GM19467 (cell line): Measurements from ENCODE around the gene OR51B5.
"Not testable (repeated sequence)": the region's sequence is repeated elsewhere in the genome, so short reads cannot be mapped to it uniquely, and the experiment has no call there.

ENCODE experiments used
- ATAC-seq: cut with Tn5 transposase; IDR thresholded peaks from one replicate; pipeline ENCODE4 v1.9.1; 2021; ENCODE audit warnings: mild to moderate bottlenecking, moderate library complexity; ENCODE audit not compliant: unreplicated experiment

Gene OR51B5

GRCh38 chr11:5343474-5344335 is at the start of gene OR51B5:
OR51B5 (minus strand) TSS chr11:5343524; CDS start chr11:5343524, 0 bp downstream.
- no peak for ATAC-seq

- no peak for ATAC-seq
These were observed 46.9 kb upstream of the OR51B5 start for GRCh38 chr11:5390210-5390609.

GRCh38 chr11:5384335-5384734 is 41.0 kb upstream of the OR51B5 start:
- ATAC-seq: no peak

- ATAC-seq: no peak
These were observed 40.3 kb upstream of the OR51B5 start, which contains the start of gene OR51M1 for GRCh38 chr11:5383576-5383975. OR51M1 (plus strand) TSS chr11:5383812; CDS start chr11:5389399, 5,587 bp downstream.

- ATAC-seq: peak; percentile 83
These were observed 37.5 kb upstream of the OR51B5 start for GRCh38 chr11:5380740-5381342.

GRCh38 chr11:5369789-5370188 is 26.5 kb upstream of the OR51B5 start:
- peak; percentile 59 for ATAC-seq

GRCh38 chr11:5368502-5369043 is 25.2 kb upstream of the OR51B5 start:
- no peak for ATAC-seq

- ATAC-seq: no peak
These were observed 24.2 kb upstream of the OR51B5 start for GRCh38 chr11:5367448-5368074.

GRCh38 chr11:5366856-5367255 is 23.5 kb upstream of the OR51B5 start:
- no peak for ATAC-seq

- not testable (repeated sequence) for ATAC-seq
These were observed 23.0 kb upstream of the OR51B5 start for GRCh38 chr11:5366365-5366764.

GRCh38 chr11:5364214-5364613 is 20.9 kb upstream of the OR51B5 start:
- no peak for ATAC-seq

GRCh38 chr11:5363679-5364078 is 20.4 kb upstream of the OR51B5 start:
- no peak for ATAC-seq

GRCh38 chr11:5362017-5362625 is 18.8 kb upstream of the OR51B5 start:
- ATAC-seq: no peak

- not testable (repeated sequence) for ATAC-seq
These were observed 12.7 kb upstream of the OR51B5 start for GRCh38 chr11:5356031-5356430.

GRCh38 chr11:5351208-5351607 is 7.9 kb upstream of the OR51B5 start, which contains the start of gene OR51B6:
OR51B6 (plus strand) TSS chr11:5351508; CDS start chr11:5351508, 0 bp downstream.
- ATAC-seq: no peak

- no peak for ATAC-seq
These were observed 6.2 kb upstream of the OR51B5 start for GRCh38 chr11:5349550-5349949.

GRCh38 chr11:5348551-5349194 is 5.3 kb upstream of the OR51B5 start:
- no peak for ATAC-seq

GRCh38 chr11:5345831-5346230 is 2.5 kb upstream of the OR51B5 start:
- ATAC-seq: no peak

GRCh38 chr11:5339771-5340322 is 3.5 kb downstream of the OR51B5 start:
- ATAC-seq: peak; percentile 70

GRCh38 chr11:5337253-5337652 is 6.1 kb downstream of the OR51B5 start:
- not testable (repeated sequence) for ATAC-seq
